Adrenal gland (tissue), 12 donors: ENCODE data around the gene CSRP1. TPM values are rescaled to one million over a fixed set of nuclear protein-coding genes. Genes with fewer than 3 reads are reported as not detected.

ENCODE experiments used
- DNase-seq, 7 donors: peaks; one replicate each; pipeline ENCODE4 v3.0.0-alpha.2; 2019 to 2020
- H3K27ac ChIP-seq, 5 donors: fragments of 200-600 bp; sonication (generic) in 4 of 5; 1 replicate in 3 of 5; 2 replicates in 2 of 5; pipeline versions ENCODE4 v1.5.1 to v1.8.0; 2016 to 2020; ENCODE audit warnings: mild to moderate bottlenecking in 1 of 5
- H3K27me3 ChIP-seq: fragments of 200-600 bp; 2 replicates; pipeline ENCODE4 v1.8.0; 2021
- H3K36me3 ChIP-seq, 2 donors: fragments of 200-600 bp; replicated peaks in 1 of 2; 1 replicate in 1 of 2; 2 replicates in 1 of 2; pipeline versions ENCODE4 v1.5.1 to v1.8.0; 2018 to 2022
- H3K4me1 ChIP-seq, 2 donors: fragments of 200-600 bp; replicated peaks in 1 of 2; 1 replicate in 1 of 2; 2 replicates in 1 of 2; pipeline versions ENCODE4 v1.5.1 to v1.8.0; 2018 to 2021
- H3K4me3 ChIP-seq, 4 donors: fragments of 200-600 bp; sonication (generic) in 3 of 4; one replicate each; pipeline ENCODE4 v1.5.1; 2016 to 2018
- H3K9me3 ChIP-seq, 3 donors: fragments of 200-600 bp; sonication (generic) in 1 of 3; replicated peaks in 1 of 3; 1 replicate in 2 of 3; 2 replicates in 1 of 3; pipeline versions ENCODE4 v1.5.1 to v1.8.0; 2016 to 2021
- CTCF ChIP-seq, 6 experiments: fragments of 450-650 bp in 4 of 6; fragments of 200-600 bp in 2 of 6; sonication (generic) in 1 of 6; IDR thresholded peaks; 1 replicate in 5 of 6; 2 replicates in 1 of 6; pipeline versions ENCODE4 v1.5.1 to v1.8.0; 2016 to 2021; ENCODE audit warnings: antibody characterized with exemption in 6 of 6, mild to moderate bottlenecking in 2 of 6, moderate library complexity in 1 of 6
- POLR2A ChIP-seq, 2 donors: fragments of 450-650 bp; IDR thresholded peaks; one replicate each; pipeline ENCODE4 v1.6.1; 2017; ENCODE audit warnings: antibody characterized with exemption in 2 of 2, mild to moderate bottlenecking in 2 of 2, moderate library complexity in 1 of 2
- WGBS, 4 donors: extraction: QIAGEN DNeasy Blood & Tissue Kit in 2 of 4; methylation state at CpG; one replicate each; pipeline versions ENCODE4 v1.1.5 to v1.1.7; 2013 to 2017; 5-methylcytosine and 5-hydroxymethylcytosine counted together
- intact Hi-C, 2 donors: fragments of 100-400 bp; cut with DNase I; formaldehyde crosslinking; loops; one replicate each; pipeline versions ENCODE4 v1.14.1 to v1.15.0; 2022 to 2023
- polyA plus RNA-seq, 3 donors: library from polyadenylated mRNA; stranded (reverse); fragments of 200-250 nt in 2 of 3; fragments of 350-450 nt in 1 of 3; fragmentation: Illumina TruSeq in 1 of 3; extraction: RNeasy Lipid Tissue Mini Kit (QIAGEN cat#74804) in 1 of 3; gene quantifications; one replicate each; pipeline ENCODE4 v1.2.3, GENCODE V29; 2013 to 2014
- total RNA-seq, 9 donors: library from RNA; depleted of rRNA in 4 of 9; stranded (reverse); fragments of >200 nt in 4 of 9; fragments of 120-200 nt in 1 of 9; fragmentation: NEBNext Ultra II Directional in 1 of 9; extraction: Animal tissue kit (Norgen Biotek cat#: 25700) in 1 of 9; gene quantifications; one replicate each; pipeline versions ENCODE4 v1.1.0 to v1.2.4, GENCODE V29; 2013 to 2023
- donor health status: healthy with polysubstance abuse.
- donor health status: Bipolar disorder and iron deficiency.
- donor health status: DM: yes; HTN: yes; CAD: no.
- donor health status: DM: no; HTN: no; CAD: no.
- donor health status: DM: no; HTN: no; CAD: no.
- donor health status: DM: yes; HTN: yes; CAD: no.

The CSRP1 gene
- total and polyA plus RNA-seq, 12 donors, result 30.5 to 470 (median 138) TPM

GRCh38 chr1:201436393-201436792, 70.5 kb downstream of the CSRP1 start:
- no peaks in the 10 kb centered on the region for H3K36me3 ChIP-seq
- no peak for DNase-seq
- TF ChIP-seq CTCF (IDR thresholded peaks at IDR 0.05) (no peak), POLR2A (IDR thresholded peaks at IDR 0.05) (no peak)
- no peaks in the 10 kb centered on the region for H3K9me3 ChIP-seq
- no peaks in the 10 kb centered on the region for H3K27me3 ChIP-seq
- H3K4me1 ChIP-seq, result no peaks in the 10 kb centered on the region
- WGBS, 4 donors, result 58 to 65% (median 63%) methylated on average over 6 of the region's 6 CpGs
- intact Hi-C loops, result loop anchor here in 1 of 2 donors (10.0 kb wide), 1 partner anchor 78 kb away; no protein-coding TSS in a partner anchor
- H3K4me3 ChIP-seq, result no peak overlapping the region
- no peak overlapping the region for H3K27ac ChIP-seq

GRCh38 chr1:201434266-201434665, 72.7 kb downstream of the CSRP1 start:
- intact Hi-C loops, result loop anchor here in 1 of 2 donors (10.0 kb wide), 1 partner anchor 81 kb away; no protein-coding TSS in a partner anchor
- Histone ChIP-seq H3K9me3 (no peaks in the 10 kb centered on the region), H3K27ac (no peak overlapping the region), H3K4me3 (no peak overlapping the region), H3K36me3 (no peaks in the 10 kb centered on the region), H3K27me3 (no peaks in the 10 kb centered on the region), H3K4me1 (no peaks in the 10 kb centered on the region)
- no peak for DNase-seq
- WGBS, 4 donors, result 81 to 97% (median 89%) methylated on average over 3 of the region's 3 CpGs
- TF ChIP-seq POLR2A (IDR thresholded peaks at IDR 0.05), result no peak
- no peak for TF ChIP-seq CTCF (IDR thresholded peaks at IDR 0.05)

GRCh38 chr1:201433609-201434008, 73.3 kb downstream of the CSRP1 start:
- intact Hi-C loops, result loop anchor here in 1 of 2 donors (10.0 kb wide), 1 partner anchor 81 kb away; no protein-coding TSS in a partner anchor
- TF ChIP-seq POLR2A (IDR thresholded peaks at IDR 0.05) (no peak), CTCF (IDR thresholded peaks at IDR 0.05) (no peak)
- no peak for DNase-seq
- Histone ChIP-seq H3K9me3 (no peaks in the 10 kb centered on the region), H3K27me3 (no peaks in the 10 kb centered on the region), H3K4me1 (no peaks in the 10 kb centered on the region), H3K36me3 (no peaks in the 10 kb centered on the region), H3K27ac (no peak overlapping the region), H3K4me3 (no peak overlapping the region)
- WGBS, 4 donors, result 73 to 83% (median 80%) methylated on average over 6 of the region's 6 CpGs

Other genes starting within 250 kb of the CSRP1 start
- under 1 TPM in 7 of 9 donors, not detected in 2; 0.06 to 0.42 (median 0.26) TPM for gene PKP1, start 223.6 kb downstream of the CSRP1 start, total RNA-seq
- under 1 TPM; 0.08 to 0.98 (median 0.11) TPM for gene PKP1, start 223.6 kb downstream of the CSRP1 start, polyA plus RNA-seq
- gene TNNT2, start 129.4 kb downstream of the CSRP1 start, total RNA-seq, result 10 to 100 TPM in 1 of 9 donors, 1 to 10 TPM in 4, under 1 TPM in 2, not detected in 2; 0.39 to 10.5 (median 1.8) TPM
- gene TNNT2, start 129.4 kb downstream of the CSRP1 start, polyA plus RNA-seq, result 10 to 100 TPM; 10.3 to 37.3 (median 14.0) TPM
- gene LAD1, start 107.8 kb downstream of the CSRP1 start, total RNA-seq, result under 1 TPM in 3 of 9 donors, not detected in 6; 0.11 to 0.61 (median 0.54) TPM
- gene LAD1, start 107.8 kb downstream of the CSRP1 start, polyA plus RNA-seq, result under 1 TPM in 2 of 3 donors, not detected in 1; 0.08 to 0.17 TPM
- 1 to 10 TPM in 1 of 9 donors, under 1 TPM in 2, not detected in 6; 0.14 to 4.3 (median 0.22) TPM for gene TNNI1, start 85.4 kb downstream of the CSRP1 start, total RNA-seq
- gene TNNI1, start 85.4 kb downstream of the CSRP1 start, polyA plus RNA-seq, result under 1 TPM in 1 of 3 donors, not detected in 2; 0.27 TPM
- gene PHLDA3, start 37.9 kb downstream of the CSRP1 start, total RNA-seq, result 10 to 100 TPM in 8 of 9 donors, 1 to 10 TPM in 1; 5.7 to 64.7 (median 27.8) TPM
- gene PHLDA3, start 37.9 kb downstream of the CSRP1 start, polyA plus RNA-seq, result 10 to 100 TPM in 2 of 3 donors, 1 to 10 TPM in 1; 2.1 to 30.7 (median 30.4) TPM
- 10 to 100 TPM in 8 of 9 donors, 1 to 10 TPM in 1; 8.7 to 21.9 (median 15.8) TPM for gene NAV1, start 32.0 kb upstream of the CSRP1 start, total RNA-seq
- 10 to 100 TPM in 1 of 3 donors, 1 to 10 TPM in 2; 3.0 to 11.3 (median 4.4) TPM for gene NAV1, start 32.0 kb upstream of the CSRP1 start, polyA plus RNA-seq